Neural cell (in vitro differentiated cells): ENCODE results near the gene COX4I1.

Experiments
- EP300 ChIP-seq: fragments of 450-650 bp; conservative IDR thresholded peaks from 2 replicates; pipeline ENCODE4 v1.6.1; 2014; ENCODE audit warnings: antibody characterized with exemption, mild to moderate bottlenecking, moderate library complexity; ENCODE audit not compliant: poor library complexity, severe bottlenecking
- EZH2 ChIP-seq: fragments of 200-600, 300-800 bp; shearing (Covaris generic), sonication (generic); IDR thresholded peaks from 2 replicates; pipeline ENCODE4 v1.6.1; 2014; ENCODE audit warnings: antibody characterized with exemption, low read length, borderline replicate concordance, mild to moderate bottlenecking; ENCODE audit not compliant: insufficient read depth, poor library complexity, severe bottlenecking
- POLR2AphosphoS5 ChIP-seq: IDR thresholded peaks from 2 replicates; pipeline ENCODE4 v1.6.1; 2012
- RAD21 ChIP-seq: fragments of 450-650 bp; conservative IDR thresholded peaks from 2 replicates; pipeline ENCODE4 v1.6.1; 2014; ENCODE audit warnings: antibody characterized with exemption, mild to moderate bottlenecking, moderate library complexity
- TAF1 ChIP-seq: IDR thresholded peaks from 2 replicates; pipeline ENCODE4 v1.6.1; 2012; ENCODE audit warnings: low read depth
- TF ChIP-seq, protein P1 (sequence below): fragments of 450-650 bp; IDR thresholded peaks from 2 replicates; pipeline ENCODE4 v1.5.1; 2014; ENCODE audit warnings: antibody characterized with exemption, mild to moderate bottlenecking, moderate library complexity; ENCODE audit not compliant: poor library complexity, severe bottlenecking
- TF ChIP-seq, protein P2 (sequence below): IDR thresholded peaks from 2 replicates; pipeline ENCODE4 v1.6.1; 2012; ENCODE audit warnings: borderline replicate concordance

DNA sequence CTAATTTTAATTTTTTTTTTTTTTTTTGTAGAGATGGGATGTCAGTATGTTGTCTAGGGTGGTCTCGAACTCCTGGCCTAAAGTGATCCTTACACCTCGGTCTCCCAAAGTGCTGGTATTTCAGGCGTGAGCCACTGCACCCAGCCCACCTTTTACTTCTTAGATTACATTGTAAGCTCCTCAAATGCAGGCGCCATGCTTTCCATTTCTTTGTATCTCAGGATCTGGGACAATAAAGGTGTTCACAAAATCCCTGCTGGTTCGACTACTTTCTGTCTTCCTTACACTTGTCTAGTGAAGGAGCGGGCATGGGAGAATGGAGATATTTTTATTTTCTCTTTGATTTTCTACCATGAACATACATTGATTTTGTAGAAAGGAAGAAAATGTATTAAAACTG lies 25.4 kb upstream of the COX4I1 start:
- TF ChIP-seq, protein P1, sequence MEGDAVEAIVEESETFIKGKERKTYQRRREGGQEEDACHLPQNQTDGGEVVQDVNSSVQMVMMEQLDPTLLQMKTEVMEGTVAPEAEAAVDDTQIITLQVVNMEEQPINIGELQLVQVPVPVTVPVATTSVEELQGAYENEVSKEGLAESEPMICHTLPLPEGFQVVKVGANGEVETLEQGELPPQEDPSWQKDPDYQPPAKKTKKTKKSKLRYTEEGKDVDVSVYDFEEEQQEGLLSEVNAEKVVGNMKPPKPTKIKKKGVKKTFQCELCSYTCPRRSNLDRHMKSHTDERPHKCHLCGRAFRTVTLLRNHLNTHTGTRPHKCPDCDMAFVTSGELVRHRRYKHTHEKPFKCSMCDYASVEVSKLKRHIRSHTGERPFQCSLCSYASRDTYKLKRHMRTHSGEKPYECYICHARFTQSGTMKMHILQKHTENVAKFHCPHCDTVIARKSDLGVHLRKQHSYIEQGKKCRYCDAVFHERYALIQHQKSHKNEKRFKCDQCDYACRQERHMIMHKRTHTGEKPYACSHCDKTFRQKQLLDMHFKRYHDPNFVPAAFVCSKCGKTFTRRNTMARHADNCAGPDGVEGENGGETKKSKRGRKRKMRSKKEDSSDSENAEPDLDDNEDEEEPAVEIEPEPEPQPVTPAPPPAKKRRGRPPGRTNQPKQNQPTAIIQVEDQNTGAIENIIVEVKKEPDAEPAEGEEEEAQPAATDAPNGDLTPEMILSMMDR: no peak
- TF ChIP-seq TAF1 (no peak), EP300 (no peak), POLR2AphosphoS5 (no peak), EZH2 (no peak), RAD21 (no peak)
- TF ChIP-seq, protein P2, sequence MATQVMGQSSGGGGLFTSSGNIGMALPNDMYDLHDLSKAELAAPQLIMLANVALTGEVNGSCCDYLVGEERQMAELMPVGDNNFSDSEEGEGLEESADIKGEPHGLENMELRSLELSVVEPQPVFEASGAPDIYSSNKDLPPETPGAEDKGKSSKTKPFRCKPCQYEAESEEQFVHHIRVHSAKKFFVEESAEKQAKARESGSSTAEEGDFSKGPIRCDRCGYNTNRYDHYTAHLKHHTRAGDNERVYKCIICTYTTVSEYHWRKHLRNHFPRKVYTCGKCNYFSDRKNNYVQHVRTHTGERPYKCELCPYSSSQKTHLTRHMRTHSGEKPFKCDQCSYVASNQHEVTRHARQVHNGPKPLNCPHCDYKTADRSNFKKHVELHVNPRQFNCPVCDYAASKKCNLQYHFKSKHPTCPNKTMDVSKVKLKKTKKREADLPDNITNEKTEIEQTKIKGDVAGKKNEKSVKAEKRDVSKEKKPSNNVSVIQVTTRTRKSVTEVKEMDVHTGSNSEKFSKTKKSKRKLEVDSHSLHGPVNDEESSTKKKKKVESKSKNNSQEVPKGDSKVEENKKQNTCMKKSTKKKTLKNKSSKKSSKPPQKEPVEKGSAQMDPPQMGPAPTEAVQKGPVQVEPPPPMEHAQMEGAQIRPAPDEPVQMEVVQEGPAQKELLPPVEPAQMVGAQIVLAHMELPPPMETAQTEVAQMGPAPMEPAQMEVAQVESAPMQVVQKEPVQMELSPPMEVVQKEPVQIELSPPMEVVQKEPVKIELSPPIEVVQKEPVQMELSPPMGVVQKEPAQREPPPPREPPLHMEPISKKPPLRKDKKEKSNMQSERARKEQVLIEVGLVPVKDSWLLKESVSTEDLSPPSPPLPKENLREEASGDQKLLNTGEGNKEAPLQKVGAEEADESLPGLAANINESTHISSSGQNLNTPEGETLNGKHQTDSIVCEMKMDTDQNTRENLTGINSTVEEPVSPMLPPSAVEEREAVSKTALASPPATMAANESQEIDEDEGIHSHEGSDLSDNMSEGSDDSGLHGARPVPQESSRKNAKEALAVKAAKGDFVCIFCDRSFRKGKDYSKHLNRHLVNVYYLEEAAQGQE: no peak
